ENCODE results near the gene SNED1. TPM values are rescaled to one million over a fixed set of nuclear protein-coding genes. Genes with fewer than 3 reads are reported as not detected.

SNED1 gene
- total and polyA plus RNA-seq, 9 of the 15 experiments (the other 6 are each of a cell fraction or from before 2014, with no cell fraction given) = 0.03 to 0.07 (median 0.05) TPM; not detected in 5

DNA sequence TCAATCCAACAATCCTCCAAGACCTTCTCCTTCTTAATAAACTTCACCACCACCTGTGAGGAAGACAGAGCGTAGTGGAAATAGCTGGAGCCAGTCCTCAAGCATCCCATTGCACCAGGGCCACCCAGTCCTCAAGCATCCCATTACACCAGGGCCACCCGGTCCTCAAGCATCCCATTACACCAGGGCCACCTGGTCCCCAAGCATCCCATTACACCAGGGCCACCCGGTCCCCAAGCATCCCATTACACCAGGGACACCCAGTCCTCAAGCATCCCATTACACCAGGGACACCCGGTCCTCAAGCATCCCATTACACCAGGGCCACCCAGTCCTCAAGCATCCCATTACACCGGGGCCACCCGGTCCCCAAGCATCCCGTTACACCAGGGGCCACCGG lies 116.9 kb downstream of the SNED1 start:
- H3K27ac ChIP-seq (ENCODE audit: extremely low read depth, low read depth, low read length) = no peak overlapping the region
- no peak for FAIRE-seq
- in situ Hi-C loops (cut with MboI) (no loop called here), intact Hi-C loops (cut with micrococcal nuclease) (no loop called here)
- H3K4me2 ChIP-seq (ENCODE audit: insufficient read depth, low read length) = no peak overlapping the region
- H3K4me1 ChIP-seq (replicated peaks in 1 of 2; ENCODE audit: control insufficient read depth in 2 of 2, insufficient read depth in 2 of 2, low read length in 2 of 2) = no peaks in the 10 kb centered on the region
- H2AFZ ChIP-seq (ENCODE audit: low read depth, low read length) = no peak overlapping the region
- no peaks in the 10 kb centered on the region for H3K9me3 ChIP-seq (replicated peaks; ENCODE audit: control insufficient read depth, insufficient read depth, low read depth, low read length)
- H3K36me3 ChIP-seq (ENCODE audit: control insufficient read depth, insufficient read depth, low read length) = peaks cover 7% of the 10 kb centered on the region; the same call in 1 of the 3 replicates
- no peak for TF ChIP-seq MBD2 (IDR thresholded peaks at IDR 0.05; ENCODE audit: borderline replicate concordance, low read depth)
- TF ChIP-seq STAT5B (CRISPR knock-in tag; IDR thresholded peaks at IDR 0.05) = no peak
- TF ChIP-seq MYBL2 (IDR thresholded peaks at IDR 0.05; ENCODE audit: low read depth) = no peak
- TF ChIP-seq MYBL2 (CRISPR knock-in tag; IDR thresholded peaks at IDR 0.05; ENCODE audit: borderline replicate concordance) = no peak
- TF ChIP-seq ETS2 (tag; IDR thresholded peaks at IDR 0.05; ENCODE audit: borderline replicate concordance, poor library complexity, severe bottlenecking) = no peak
- no peak for TF ChIP-seq NCOA2 (IDR thresholded peaks at IDR 0.05; ENCODE audit: partially characterized antibody in 2 of 2)
- TF ChIP-seq PTBP1 (IDR thresholded peaks at IDR 0.05; ENCODE audit: low read depth, low read length) = no peak
- no peak for TF ChIP-seq ATF7 (IDR thresholded peaks at IDR 0.05)
- no peak for TF ChIP-seq PHTF2 (CRISPR knock-in tag; IDR thresholded peaks at IDR 0.05)
- TF ChIP-seq, protein P1, sequence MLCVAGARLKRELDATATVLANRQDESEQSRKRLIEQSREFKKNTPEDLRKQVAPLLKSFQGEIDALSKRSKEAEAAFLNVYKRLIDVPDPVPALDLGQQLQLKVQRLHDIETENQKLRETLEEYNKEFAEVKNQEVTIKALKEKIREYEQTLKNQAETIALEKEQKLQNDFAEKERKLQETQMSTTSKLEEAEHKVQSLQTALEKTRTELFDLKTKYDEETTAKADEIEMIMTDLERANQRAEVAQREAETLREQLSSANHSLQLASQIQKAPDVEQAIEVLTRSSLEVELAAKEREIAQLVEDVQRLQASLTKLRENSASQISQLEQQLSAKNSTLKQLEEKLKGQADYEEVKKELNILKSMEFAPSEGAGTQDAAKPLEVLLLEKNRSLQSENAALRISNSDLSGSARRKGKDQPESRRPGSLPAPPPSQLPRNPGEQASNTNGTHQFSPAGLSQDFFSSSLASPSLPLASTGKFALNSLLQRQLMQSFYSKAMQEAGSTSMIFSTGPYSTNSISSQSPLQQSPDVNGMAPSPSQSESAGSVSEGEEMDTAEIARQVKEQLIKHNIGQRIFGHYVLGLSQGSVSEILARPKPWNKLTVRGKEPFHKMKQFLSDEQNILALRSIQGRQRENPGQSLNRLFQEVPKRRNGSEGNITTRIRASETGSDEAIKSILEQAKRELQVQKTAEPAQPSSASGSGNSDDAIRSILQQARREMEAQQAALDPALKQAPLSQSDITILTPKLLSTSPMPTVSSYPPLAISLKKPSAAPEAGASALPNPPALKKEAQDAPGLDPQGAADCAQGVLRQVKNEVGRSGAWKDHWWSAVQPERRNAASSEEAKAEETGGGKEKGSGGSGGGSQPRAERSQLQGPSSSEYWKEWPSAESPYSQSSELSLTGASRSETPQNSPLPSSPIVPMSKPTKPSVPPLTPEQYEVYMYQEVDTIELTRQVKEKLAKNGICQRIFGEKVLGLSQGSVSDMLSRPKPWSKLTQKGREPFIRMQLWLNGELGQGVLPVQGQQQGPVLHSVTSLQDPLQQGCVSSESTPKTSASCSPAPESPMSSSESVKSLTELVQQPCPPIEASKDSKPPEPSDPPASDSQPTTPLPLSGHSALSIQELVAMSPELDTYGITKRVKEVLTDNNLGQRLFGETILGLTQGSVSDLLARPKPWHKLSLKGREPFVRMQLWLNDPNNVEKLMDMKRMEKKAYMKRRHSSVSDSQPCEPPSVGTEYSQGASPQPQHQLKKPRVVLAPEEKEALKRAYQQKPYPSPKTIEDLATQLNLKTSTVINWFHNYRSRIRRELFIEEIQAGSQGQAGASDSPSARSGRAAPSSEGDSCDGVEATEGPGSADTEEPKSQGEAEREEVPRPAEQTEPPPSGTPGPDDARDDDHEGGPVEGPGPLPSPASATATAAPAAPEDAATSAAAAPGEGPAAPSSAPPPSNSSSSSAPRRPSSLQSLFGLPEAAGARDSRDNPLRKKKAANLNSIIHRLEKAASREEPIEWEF (CRISPR knock-in tag; IDR thresholded peaks at IDR 0.05) = no peak
- TF ChIP-seq, protein P2, sequence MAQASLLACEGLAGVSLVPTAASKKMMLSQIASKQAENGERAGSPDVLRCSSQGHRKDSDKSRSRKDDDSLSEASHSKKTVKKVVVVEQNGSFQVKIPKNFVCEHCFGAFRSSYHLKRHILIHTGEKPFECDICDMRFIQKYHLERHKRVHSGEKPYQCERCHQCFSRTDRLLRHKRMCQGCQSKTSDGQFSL (CRISPR knock-in tag; IDR thresholded peaks at IDR 0.05) = no peak
- TF ChIP-seq, protein P2 (tag; IDR thresholded peaks at IDR 0.05) = no peak
- TF ChIP-seq ZNF408 (CRISPR knock-in tag; IDR thresholded peaks at IDR 0.05; ENCODE audit: low read depth) = no peak
- TF ChIP-seq ERF (CRISPR knock-in tag; IDR thresholded peaks at IDR 0.05) = no peak
- TF ChIP-seq ZNF224 (CRISPR knock-in tag; IDR thresholded peaks at IDR 0.05) = no peak
- no peak overlapping the region for H3K4me3 ChIP-seq
- ChIA-PET CTCF (ENCODE audit: low intra/inter-chr PET ratio) (no interaction called here), POLR2A (no interaction called here)
- 72% methylated on average over 7 of the region's 8 CpGs for WGBS (ENCODE audit: insufficient coverage, low coverage, missing lambda C conversion rate)
- BruUV-seq (replicated peaks) = no TSS peak
- DNase-seq (ENCODE audit: extremely low read depth in 1 of 4, low spot score in 3 of 4) = no peak
- no peak overlapping the region for H3K9ac ChIP-seq (ENCODE audit: insufficient read depth in 1 of 2, low read depth in 2 of 2, low read length in 2 of 2)
- H3K27me3 ChIP-seq (ENCODE audit: control insufficient read depth in 2 of 2, insufficient read depth in 2 of 2, low read length in 2 of 2) = no peaks in the 10 kb centered on the region
- H3K79me2 ChIP-seq (ENCODE audit: control insufficient read depth, insufficient read depth, low read length) = no peaks in the 10 kb centered on the region
- ATAC-seq = no peak
- no peaks in the 10 kb centered on the region for H3K9me1 ChIP-seq (ENCODE audit: control insufficient read depth, insufficient read depth, low read length)
- no peaks in the 10 kb centered on the region for H4K20me1 ChIP-seq (replicated peaks; ENCODE audit: control insufficient read depth, insufficient read depth, low read length)
